ENCODE results near the gene AARS1. TPM values are rescaled to one million over a fixed set of nuclear protein-coding genes. Genes with fewer than 3 reads are reported as not detected.

The AARS1 gene
- total and polyA plus RNA-seq, 10 of the 15 experiments (the other 5 are each of a cell fraction or from before 2014, with no cell fraction given): 21.5 to 143 (median 96.9) TPM

DNA sequence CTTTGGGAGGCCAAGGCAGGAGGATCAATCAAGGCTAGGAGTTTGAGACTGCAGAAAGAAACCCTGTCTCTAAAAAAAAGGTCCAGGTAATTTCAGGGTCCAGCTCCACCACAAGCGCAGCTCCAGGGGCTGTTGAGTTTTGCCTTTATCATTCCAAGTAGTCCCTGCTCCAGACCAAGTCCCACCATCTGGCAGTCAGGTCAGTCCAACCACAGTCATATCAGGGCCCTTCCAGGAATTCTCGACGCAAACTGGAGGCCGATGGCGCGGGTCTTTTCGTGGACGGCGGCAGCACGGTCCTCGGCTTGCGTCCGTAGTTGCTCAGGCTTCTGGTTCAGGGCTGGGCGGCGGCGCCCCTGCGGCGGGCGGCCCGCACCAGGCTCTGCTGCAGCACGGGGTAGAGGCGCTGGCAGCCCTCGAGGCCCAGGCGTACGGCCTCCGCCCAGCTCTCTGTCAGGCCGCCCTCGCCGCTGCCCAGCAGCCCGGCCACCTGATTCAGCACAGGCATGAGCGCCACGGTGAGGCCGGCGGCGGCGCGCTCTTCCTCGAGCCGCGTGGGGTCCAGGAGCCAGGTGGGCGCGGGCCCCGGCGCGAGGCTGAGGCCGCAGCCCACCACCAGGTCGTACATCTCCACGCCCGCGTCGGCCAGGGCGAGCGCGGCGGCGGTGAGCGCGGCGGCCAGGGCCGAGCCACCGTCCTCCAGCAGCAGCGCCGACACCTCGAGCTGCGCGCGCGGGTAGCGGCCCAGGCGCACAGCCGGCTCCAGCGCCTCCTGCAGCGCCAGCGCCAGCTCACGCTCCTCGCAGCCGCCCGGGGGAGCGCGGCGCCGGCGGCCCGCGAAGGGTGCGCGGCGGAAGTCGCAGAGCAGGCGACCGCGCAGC lies 38.3 kb downstream of the AARS1 start (continued):
- no peak for TF ChIP-seq IRF3 (IDR thresholded peaks at IDR 0.05)
- peak; percentile 57 for TF ChIP-seq DPF2 (IDR thresholded peaks at IDR 0.05)
- no peak for TF ChIP-seq YBX1 (IDR thresholded peaks at IDR 0.05)
- TF ChIP-seq MYC (IDR thresholded peaks at IDR 0.05; ENCODE audit: insufficient read depth, insufficient read length, insufficient replicate concordance, low read length, severe bottlenecking): no peak
- 0 out of 2 replicates have a peak, but pooled peaks have one; percentile 25 for TF ChIP-seq BACH1 (IDR thresholded peaks at IDR 0.05; ENCODE audit: borderline replicate concordance)
- TF ChIP-seq, protein P1, sequence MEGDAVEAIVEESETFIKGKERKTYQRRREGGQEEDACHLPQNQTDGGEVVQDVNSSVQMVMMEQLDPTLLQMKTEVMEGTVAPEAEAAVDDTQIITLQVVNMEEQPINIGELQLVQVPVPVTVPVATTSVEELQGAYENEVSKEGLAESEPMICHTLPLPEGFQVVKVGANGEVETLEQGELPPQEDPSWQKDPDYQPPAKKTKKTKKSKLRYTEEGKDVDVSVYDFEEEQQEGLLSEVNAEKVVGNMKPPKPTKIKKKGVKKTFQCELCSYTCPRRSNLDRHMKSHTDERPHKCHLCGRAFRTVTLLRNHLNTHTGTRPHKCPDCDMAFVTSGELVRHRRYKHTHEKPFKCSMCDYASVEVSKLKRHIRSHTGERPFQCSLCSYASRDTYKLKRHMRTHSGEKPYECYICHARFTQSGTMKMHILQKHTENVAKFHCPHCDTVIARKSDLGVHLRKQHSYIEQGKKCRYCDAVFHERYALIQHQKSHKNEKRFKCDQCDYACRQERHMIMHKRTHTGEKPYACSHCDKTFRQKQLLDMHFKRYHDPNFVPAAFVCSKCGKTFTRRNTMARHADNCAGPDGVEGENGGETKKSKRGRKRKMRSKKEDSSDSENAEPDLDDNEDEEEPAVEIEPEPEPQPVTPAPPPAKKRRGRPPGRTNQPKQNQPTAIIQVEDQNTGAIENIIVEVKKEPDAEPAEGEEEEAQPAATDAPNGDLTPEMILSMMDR (IDR thresholded peaks at IDR 0.05 in 2 of 3, conservative IDR thresholded peaks at IDR 0.05 in 1 of 3; ENCODE audit: control insufficient read depth in 2 of 3, extremely low read depth in 1 of 3, insufficient read depth in 1 of 3, low read depth in 3 of 3, low read length in 3 of 3): peak in 1 of 3 experiments; percentile 37; a peak in 2 of 6 replicates
- TF ChIP-seq FOXM1 (IDR thresholded peaks at IDR 0.05; ENCODE audit: low read depth, low read length): no peak
- no peak for TF ChIP-seq IKZF1 (conservative IDR thresholded peaks at IDR 0.05)
- TF ChIP-seq ZNF207 (IDR thresholded peaks at IDR 0.05; ENCODE audit: borderline replicate concordance): peak; percentile 24; the same call in 1 of the 2 replicates
- no peak for TF ChIP-seq ZNF274 (IDR thresholded peaks at IDR 0.05; ENCODE audit: insufficient read depth, insufficient read length)
- TF ChIP-seq, protein P2, sequence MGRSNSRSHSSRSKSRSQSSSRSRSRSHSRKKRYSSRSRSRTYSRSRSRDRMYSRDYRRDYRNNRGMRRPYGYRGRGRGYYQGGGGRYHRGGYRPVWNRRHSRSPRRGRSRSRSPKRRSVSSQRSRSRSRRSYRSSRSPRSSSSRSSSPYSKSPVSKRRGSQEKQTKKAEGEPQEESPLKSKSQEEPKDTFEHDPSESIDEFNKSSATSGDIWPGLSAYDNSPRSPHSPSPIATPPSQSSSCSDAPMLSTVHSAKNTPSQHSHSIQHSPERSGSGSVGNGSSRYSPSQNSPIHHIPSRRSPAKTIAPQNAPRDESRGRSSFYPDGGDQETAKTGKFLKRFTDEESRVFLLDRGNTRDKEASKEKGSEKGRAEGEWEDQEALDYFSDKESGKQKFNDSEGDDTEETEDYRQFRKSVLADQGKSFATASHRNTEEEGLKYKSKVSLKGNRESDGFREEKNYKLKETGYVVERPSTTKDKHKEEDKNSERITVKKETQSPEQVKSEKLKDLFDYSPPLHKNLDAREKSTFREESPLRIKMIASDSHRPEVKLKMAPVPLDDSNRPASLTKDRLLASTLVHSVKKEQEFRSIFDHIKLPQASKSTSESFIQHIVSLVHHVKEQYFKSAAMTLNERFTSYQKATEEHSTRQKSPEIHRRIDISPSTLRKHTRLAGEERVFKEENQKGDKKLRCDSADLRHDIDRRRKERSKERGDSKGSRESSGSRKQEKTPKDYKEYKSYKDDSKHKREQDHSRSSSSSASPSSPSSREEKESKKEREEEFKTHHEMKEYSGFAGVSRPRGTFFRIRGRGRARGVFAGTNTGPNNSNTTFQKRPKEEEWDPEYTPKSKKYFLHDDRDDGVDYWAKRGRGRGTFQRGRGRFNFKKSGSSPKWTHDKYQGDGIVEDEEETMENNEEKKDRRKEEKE (IDR thresholded peaks at IDR 0.05): no peak
- TF ChIP-seq ZNF24 (IDR thresholded peaks at IDR 0.05): no peak
- TF ChIP-seq NFYB (IDR thresholded peaks at IDR 0.05; ENCODE audit: insufficient read depth, low read depth, low read length): no peak
- TF ChIP-seq E2F4 (IDR thresholded peaks at IDR 0.05; ENCODE audit: low read depth, low read length): no peak
- no peak for TF ChIP-seq TCF12 (IDR thresholded peaks at IDR 0.05; ENCODE audit: low read depth, low read length)
- TF ChIP-seq, protein P3, sequence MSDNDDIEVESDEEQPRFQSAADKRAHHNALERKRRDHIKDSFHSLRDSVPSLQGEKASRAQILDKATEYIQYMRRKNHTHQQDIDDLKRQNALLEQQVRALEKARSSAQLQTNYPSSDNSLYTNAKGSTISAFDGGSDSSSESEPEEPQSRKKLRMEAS (IDR thresholded peaks at IDR 0.05; ENCODE audit: low read depth, low read length): peak; percentile 60; the same call in 1 of the 2 replicates
- TF ChIP-seq, protein P4, sequence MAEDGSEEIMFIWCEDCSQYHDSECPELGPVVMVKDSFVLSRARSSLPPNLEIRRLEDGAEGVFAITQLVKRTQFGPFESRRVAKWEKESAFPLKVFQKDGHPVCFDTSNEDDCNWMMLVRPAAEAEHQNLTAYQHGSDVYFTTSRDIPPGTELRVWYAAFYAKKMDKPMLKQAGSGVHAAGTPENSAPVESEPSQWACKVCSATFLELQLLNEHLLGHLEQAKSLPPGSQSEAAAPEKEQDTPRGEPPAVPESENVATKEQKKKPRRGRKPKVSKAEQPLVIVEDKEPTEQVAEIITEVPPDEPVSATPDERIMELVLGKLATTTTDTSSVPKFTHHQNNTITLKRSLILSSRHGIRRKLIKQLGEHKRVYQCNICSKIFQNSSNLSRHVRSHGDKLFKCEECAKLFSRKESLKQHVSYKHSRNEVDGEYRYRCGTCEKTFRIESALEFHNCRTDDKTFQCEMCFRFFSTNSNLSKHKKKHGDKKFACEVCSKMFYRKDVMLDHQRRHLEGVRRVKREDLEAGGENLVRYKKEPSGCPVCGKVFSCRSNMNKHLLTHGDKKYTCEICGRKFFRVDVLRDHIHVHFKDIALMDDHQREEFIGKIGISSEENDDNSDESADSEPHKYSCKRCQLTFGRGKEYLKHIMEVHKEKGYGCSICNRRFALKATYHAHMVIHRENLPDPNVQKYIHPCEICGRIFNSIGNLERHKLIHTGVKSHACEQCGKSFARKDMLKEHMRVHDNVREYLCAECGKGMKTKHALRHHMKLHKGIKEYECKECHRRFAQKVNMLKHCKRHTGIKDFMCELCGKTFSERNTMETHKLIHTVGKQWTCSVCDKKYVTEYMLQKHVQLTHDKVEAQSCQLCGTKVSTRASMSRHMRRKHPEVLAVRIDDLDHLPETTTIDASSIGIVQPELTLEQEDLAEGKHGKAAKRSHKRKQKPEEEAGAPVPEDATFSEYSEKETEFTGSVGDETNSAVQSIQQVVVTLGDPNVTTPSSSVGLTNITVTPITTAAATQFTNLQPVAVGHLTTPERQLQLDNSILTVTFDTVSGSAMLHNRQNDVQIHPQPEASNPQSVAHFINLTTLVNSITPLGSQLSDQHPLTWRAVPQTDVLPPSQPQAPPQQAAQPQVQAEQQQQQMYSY (CRISPR knock-in tag; IDR thresholded peaks at IDR 0.05): no peak
- no peak for TF ChIP-seq PAX8 (IDR thresholded peaks at IDR 0.05)
